Measurements from ENCODE around the gene KASH5. TPM values are rescaled to one million over a fixed set of nuclear protein-coding genes. Genes with fewer than 3 reads are reported as not detected.
A peak's percentile ranks its signal among the peaks of the same experiment; 100 is the strongest.

The KASH5 gene
- total RNA-seq, 1 experiment from 2014 or later, result not detected

GRCh38 chr19:49428547-49429451 lies 40.8 kb downstream of the KASH5 start:
- CTCF ChIA-PET, result no interaction called here
- peak overlapping the region; percentile 37 for H3K4me3 Mint-ChIP-seq (ENCODE audit: low read depth, unreplicated experiment)
- H3K27ac Mint-ChIP-seq (ENCODE audit: unreplicated experiment), result no peak overlapping the region
- no TSS peak for BruUV-seq (replicated peaks)
- peaks cover 21% of the 10 kb centered on the region for H3K4me1 Mint-ChIP-seq (ENCODE audit: low read depth, unreplicated experiment)
- H3K27me3 Mint-ChIP-seq (ENCODE audit: unreplicated experiment), result peaks cover 99% of the 10 kb centered on the region
- H3K36me3 Mint-ChIP-seq (ENCODE audit: insufficient read depth, unreplicated experiment), result no peaks in the 10 kb centered on the region
- H3K9me3 Mint-ChIP-seq (ENCODE audit: low read depth, unreplicated experiment), result peaks cover 3% of the 10 kb centered on the region
- no peak for DNase-seq
- intact Hi-C loops (cut with micrococcal nuclease; ENCODE audit: unreplicated experiment), result loop anchor here (5.0 kb wide), 1 partner anchor 36 kb away; no protein-coding TSS in a partner anchor
- TF ChIP-seq CTCF (IDR thresholded peaks at IDR 0.05; ENCODE audit: unreplicated experiment), result no peak

GRCh38 chr19:49430172-49430677 lies 42.2 kb downstream of the KASH5 start:
- no TSS peak for BruUV-seq (replicated peaks)
- Mint-ChIP-seq H3K27ac (ENCODE audit: unreplicated experiment) (no peak overlapping the region), H3K9me3 (ENCODE audit: low read depth, unreplicated experiment) (peaks cover 3% of the 10 kb centered on the region), H3K27me3 (ENCODE audit: unreplicated experiment) (peaks cover 96% of the 10 kb centered on the region), H3K4me1 (ENCODE audit: low read depth, unreplicated experiment) (peaks cover 18% of the 10 kb centered on the region), H3K36me3 (ENCODE audit: insufficient read depth, unreplicated experiment) (no peaks in the 10 kb centered on the region), H3K4me3 (ENCODE audit: low read depth, unreplicated experiment) (no peak overlapping the region)
- TF ChIP-seq CTCF (IDR thresholded peaks at IDR 0.05; ENCODE audit: unreplicated experiment), result no peak
- intact Hi-C loops (cut with micrococcal nuclease; ENCODE audit: unreplicated experiment), result no loop called here
- CTCF ChIA-PET, result interaction anchor here (0.6 kb wide), 1 partner anchor 320 kb away, joined by 3 read pairs; no protein-coding TSS in a partner anchor
- no peak for DNase-seq

- Mint-ChIP-seq H3K9me3 (ENCODE audit: low read depth, unreplicated experiment) (peaks cover 3% of the 10 kb centered on the region), H3K4me1 (ENCODE audit: low read depth, unreplicated experiment) (peaks cover 14% of the 10 kb centered on the region), H3K27ac (ENCODE audit: unreplicated experiment) (no peak overlapping the region), H3K27me3 (ENCODE audit: unreplicated experiment) (peaks cover 96% of the 10 kb centered on the region), H3K36me3 (ENCODE audit: insufficient read depth, unreplicated experiment) (peaks cover 1% of the 10 kb centered on the region), H3K4me3 (ENCODE audit: low read depth, unreplicated experiment) (no peak overlapping the region)
- peak; percentile 20 for DNase-seq
- no peak for TF ChIP-seq CTCF (IDR thresholded peaks at IDR 0.05; ENCODE audit: unreplicated experiment)
- CTCF ChIA-PET, result no interaction called here
- BruUV-seq (replicated peaks), result no TSS peak
- intact Hi-C loops (cut with micrococcal nuclease; ENCODE audit: unreplicated experiment), result no loop called here
Measured at GRCh38 chr19:49430678-49431329, 42.8 kb downstream of the KASH5 start.

GRCh38 chr19:49431330-49431749 lies 43.3 kb downstream of the KASH5 start:
- DNase-seq, result no peak
- peaks cover 3% of the 10 kb centered on the region for H3K9me3 Mint-ChIP-seq (ENCODE audit: low read depth, unreplicated experiment)
- H3K27ac Mint-ChIP-seq (ENCODE audit: unreplicated experiment), result no peak overlapping the region
- peaks cover 9% of the 10 kb centered on the region for H3K4me1 Mint-ChIP-seq (ENCODE audit: low read depth, unreplicated experiment)
- no TSS peak for BruUV-seq (replicated peaks)
- TF ChIP-seq CTCF (IDR thresholded peaks at IDR 0.05; ENCODE audit: unreplicated experiment), result no peak
- peaks cover 6% of the 10 kb centered on the region for H3K36me3 Mint-ChIP-seq (ENCODE audit: insufficient read depth, unreplicated experiment)
- peaks cover 96% of the 10 kb centered on the region for H3K27me3 Mint-ChIP-seq (ENCODE audit: unreplicated experiment)
- intact Hi-C loops (cut with micrococcal nuclease; ENCODE audit: unreplicated experiment), result no loop called here
- CTCF ChIA-PET, result no interaction called here
- H3K4me3 Mint-ChIP-seq (ENCODE audit: low read depth, unreplicated experiment), result no peak overlapping the region
